Esophagus muscularis mucosa (tissue), 4 donors: ENCODE results near the gene CAMTA1. TPM values are rescaled to one million over a fixed set of nuclear protein-coding genes. Genes with fewer than 3 reads are reported as not detected.

Experiments used
- DNase-seq: peaks from one replicate; pipeline ENCODE4 v3.0.0-alpha.2; 2017; ENCODE audit errors: extremely low spot score
- H3K27ac ChIP-seq, 4 donors: fragments of 200-600 bp; sonication (generic); replicated peaks in 1 of 4; 1 replicate in 3 of 4; 2 replicates in 1 of 4; pipeline ENCODE4 v1.5.1; 2016 to 2019; ENCODE audit warnings: mild to moderate bottlenecking in 1 of 4
- H3K27me3 ChIP-seq, 4 donors: fragments of 200-600 bp; sonication (generic); one replicate each; pipeline versions ENCODE4 v1.5.1 to v1.6.0; 2016 to 2019
- H3K36me3 ChIP-seq, 4 donors: fragments of 200-600 bp; sonication (generic); one replicate each; pipeline ENCODE4 v1.5.1; 2016 to 2019
- H3K4me1 ChIP-seq, 4 donors: fragments of 200-600 bp; sonication (generic); one replicate each; pipeline ENCODE4 v1.5.1; 2016 to 2019
- H3K4me3 ChIP-seq, 4 donors: fragments of 200-600 bp; sonication (generic); 1 replicate in 2 of 4; 2 replicates in 2 of 4; pipeline ENCODE4 v1.5.1; 2016 to 2019; ENCODE audit warnings: mild to moderate bottlenecking in 4 of 4, moderate library complexity in 1 of 4
- H3K9me3 ChIP-seq, 4 donors: fragments of 200-600 bp; sonication (generic); 1 replicate in 3 of 4; 2 replicates in 1 of 4; pipeline ENCODE4 v1.5.1; 2016 to 2019
- CTCF ChIP-seq, 3 experiments: fragments of 200-600 bp in 2 of 3; fragments of 450-650 bp in 1 of 3; sonication (generic) in 2 of 3; IDR thresholded peaks; one replicate each; pipeline ENCODE4 v1.5.1; 2017 to 2019; ENCODE audit warnings: antibody characterized with exemption in 3 of 3, mild to moderate bottlenecking in 2 of 3, moderate library complexity in 1 of 3
- EP300 ChIP-seq: sonication (generic); formaldehyde crosslinking; IDR thresholded peaks from one replicate; pipeline ENCODE4 v1.6.1; 2017; ENCODE audit warnings: antibody characterized with exemption
- POLR2A ChIP-seq: fragments of 450-650 bp; IDR thresholded peaks from one replicate; pipeline ENCODE4 v1.6.1; 2017; ENCODE audit warnings: antibody characterized with exemption, moderate library complexity, mild to moderate bottlenecking, low read depth
- POLR2AphosphoS5 ChIP-seq, 2 donors: sonication (generic); formaldehyde crosslinking; IDR thresholded peaks; one replicate each; pipeline ENCODE4 v1.6.1; 2017; ENCODE audit warnings: antibody characterized with exemption in 2 of 2
- WGBS: methylation state at CpG from one replicate; pipeline ENCODE4 v1.1.5; 2018; 5-methylcytosine and 5-hydroxymethylcytosine counted together
- intact Hi-C: fragments of 100-400 bp; cut with DNase I; formaldehyde crosslinking; loops from one replicate; pipeline ENCODE4 v1.15.1; 2023
- total RNA-seq, 4 donors: library from RNA; depleted of rRNA; stranded (reverse); fragments of >200 nt; gene quantifications; one replicate each; pipeline versions ENCODE4 v1.1.0 to v1.2.1, GENCODE V29; 2016

CAMTA1 gene
- total RNA-seq, 4 donors from 2014 or later = 109 to 226 (median 139) TPM

DNA sequence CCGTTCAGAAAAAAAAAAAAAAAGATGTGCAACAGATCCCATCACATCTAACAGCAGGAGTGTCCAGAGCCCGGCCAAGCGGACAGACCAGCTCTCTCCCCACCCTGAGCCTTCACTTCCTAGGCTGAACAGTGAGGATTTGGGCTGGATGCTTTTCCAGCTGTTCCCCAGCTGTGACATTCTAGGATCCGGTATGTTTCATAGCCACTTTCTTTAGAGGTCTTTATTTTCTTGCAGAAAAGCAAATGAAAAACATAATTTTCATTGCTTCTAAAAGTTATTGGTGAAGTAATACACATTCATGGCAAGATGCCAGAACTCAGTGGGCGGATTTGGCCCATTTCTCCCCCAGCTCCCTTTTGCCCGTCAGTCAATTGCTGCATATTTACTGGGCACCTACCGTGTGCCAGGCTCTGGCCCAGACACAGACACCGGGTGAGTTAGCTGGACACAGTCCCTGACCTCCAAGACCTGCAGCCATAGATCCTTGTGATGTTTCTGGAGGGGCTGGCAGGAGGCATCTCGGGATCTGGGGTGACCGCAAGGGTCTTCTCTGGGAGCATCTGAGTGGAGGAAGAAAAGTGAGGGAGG is 772.1 kb downstream of the CAMTA1 start:
- no peak overlapping the region for H3K27ac ChIP-seq
- peaks cover 0 to 6% (median 0%) of the 10 kb centered on the region in 4 donors for H3K9me3 ChIP-seq
- no peak for DNase-seq
- TF ChIP-seq POLR2AphosphoS5 (IDR thresholded peaks at IDR 0.05) = no peak
- 47% methylated on average over 8 of the region's 10 CpGs for WGBS
- intact Hi-C loops = no loop called here
- no peaks in the 10 kb centered on the region for H3K36me3 ChIP-seq
- peaks cover 0 to 2% (median 0%) of the 10 kb centered on the region in 4 donors for H3K27me3 ChIP-seq
- H3K4me3 ChIP-seq = no peak overlapping the region
- peaks cover 0 to 7% (median 0%) of the 10 kb centered on the region in 4 donors for H3K4me1 ChIP-seq

DNA sequence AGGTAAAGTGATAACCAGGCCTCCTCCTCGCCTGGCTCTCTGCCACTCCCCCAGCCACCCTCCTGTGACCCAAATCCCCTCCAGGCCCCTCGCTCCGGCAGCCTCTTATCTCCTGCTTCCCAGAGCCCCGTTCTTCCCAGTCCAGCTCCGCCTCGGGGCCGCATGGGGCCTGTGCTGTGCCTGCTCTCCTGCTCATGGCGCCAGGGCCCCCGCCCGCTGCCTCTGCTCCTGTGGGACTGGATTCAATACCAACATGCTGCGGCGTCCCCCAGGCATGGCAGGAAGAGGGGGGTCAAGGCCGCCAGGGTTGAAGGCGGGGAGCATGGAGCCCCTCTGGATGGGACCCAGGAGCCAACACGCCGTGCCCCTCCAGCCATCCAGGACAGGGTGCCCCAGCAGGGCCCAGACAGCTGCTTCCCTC is 772.8 kb downstream of the CAMTA1 start:
- intact Hi-C loops = no loop called here
- 83% methylated on average over 14 of the region's 16 CpGs for WGBS
- Histone ChIP-seq H3K4me3 (no peak overlapping the region), H3K4me1 (peaks cover 0 to 7% (median 0%) of the 10 kb centered on the region in 4 donors), H3K27me3 (peaks cover 0 to 2% (median 0%) of the 10 kb centered on the region in 4 donors), H3K27ac (no peak overlapping the region), H3K36me3 (no peaks in the 10 kb centered on the region), H3K9me3 (peaks cover 0 to 6% (median 0%) of the 10 kb centered on the region in 4 donors)
- DNase-seq = no peak
- TF ChIP-seq POLR2A (no peak), CTCF (IDR thresholded peaks at IDR 0.05) (no peak), POLR2AphosphoS5 (IDR thresholded peaks at IDR 0.05) (no peak), EP300 (no peak)

DNA sequence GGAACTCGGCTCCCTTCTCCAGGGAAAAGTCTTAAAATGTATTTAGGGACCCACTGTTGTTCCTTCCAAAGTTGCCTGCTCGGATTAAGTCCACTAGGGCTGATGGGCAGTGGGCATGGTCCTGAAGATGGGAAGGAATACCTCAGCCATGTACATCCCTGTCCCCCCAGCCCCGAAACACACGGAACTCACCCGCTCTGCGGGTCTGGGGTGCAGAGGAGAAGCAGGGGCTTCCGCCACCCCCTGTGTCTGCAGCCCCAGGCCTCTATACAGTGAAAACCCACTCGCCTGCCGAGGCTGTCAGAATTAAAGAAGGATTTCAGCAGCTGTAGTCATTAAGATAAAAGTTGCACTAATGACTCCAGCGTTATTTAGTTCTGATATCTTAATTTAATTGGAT is 773.2 kb downstream of the CAMTA1 start:
- peaks cover 0 to 6% (median 0%) of the 10 kb centered on the region in 4 donors for H3K9me3 ChIP-seq
- H3K27me3 ChIP-seq = peaks cover 0 to 2% (median 0%) of the 10 kb centered on the region in 4 donors
- no peak overlapping the region for H3K27ac ChIP-seq
- no peak for DNase-seq
- 92% methylated on average over 8 of the region's 10 CpGs for WGBS
- peaks cover 0 to 7% (median 0%) of the 10 kb centered on the region in 4 donors for H3K4me1 ChIP-seq
- intact Hi-C loops = no loop called here
- TF ChIP-seq EP300 (no peak), POLR2AphosphoS5 (IDR thresholded peaks at IDR 0.05) (no peak), CTCF (IDR thresholded peaks at IDR 0.05) (no peak), POLR2A (no peak)
- no peak overlapping the region for H3K4me3 ChIP-seq
- H3K36me3 ChIP-seq = no peaks in the 10 kb centered on the region

GRCh38 chr1:7558921-7559869 is 773.9 kb downstream of the CAMTA1 start:
- no peak for DNase-seq
- peaks cover 0 to 2% (median 0%) of the 10 kb centered on the region in 4 donors for H3K27me3 ChIP-seq
- H3K4me1 ChIP-seq = peaks cover 0 to 7% (median 0%) of the 10 kb centered on the region in 4 donors
- H3K9me3 ChIP-seq = peaks cover 0 to 2% (median 0%) of the 10 kb centered on the region in 4 donors
- TF ChIP-seq CTCF (IDR thresholded peaks at IDR 0.05) (no peak), EP300 (no peak), POLR2AphosphoS5 (IDR thresholded peaks at IDR 0.05) (no peak), POLR2A (no peak)
- no peaks in the 10 kb centered on the region for H3K36me3 ChIP-seq
- 87% methylated on average over 22 of the region's 24 CpGs for WGBS
- no peak overlapping the region for H3K27ac ChIP-seq
- intact Hi-C loops = no loop called here
- no peak overlapping the region for H3K4me3 ChIP-seq

DNA sequence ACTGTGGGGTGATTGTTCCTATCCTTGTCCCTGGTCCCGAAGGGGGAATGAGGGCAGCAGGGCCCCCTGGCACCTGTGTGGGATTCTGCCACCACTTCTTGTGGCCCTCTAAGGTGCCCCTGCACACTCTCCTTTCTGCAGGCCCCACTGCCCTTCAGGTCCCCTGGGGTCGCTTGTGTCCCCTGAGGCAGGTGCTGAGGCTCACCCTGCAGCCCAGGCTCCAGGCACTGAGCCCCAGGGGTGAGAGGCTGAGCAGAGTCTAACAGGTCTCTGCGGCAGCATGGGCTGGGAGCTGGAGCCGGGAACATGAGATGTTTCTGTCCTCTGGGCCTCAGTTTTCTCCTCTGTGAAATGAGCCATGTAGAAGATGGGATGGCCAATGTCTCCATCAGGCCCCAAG is 774.9 kb downstream of the CAMTA1 start:
- H3K27ac ChIP-seq = no peak overlapping the region
- TF ChIP-seq POLR2AphosphoS5 (IDR thresholded peaks at IDR 0.05) = no peak
- TF ChIP-seq EP300 = no peak
- no peak for TF ChIP-seq POLR2A
- TF ChIP-seq CTCF (IDR thresholded peaks at IDR 0.05) = no peak
- intact Hi-C loops = no loop called here
- no peaks in the 10 kb centered on the region for H3K36me3 ChIP-seq
- no peaks in the 10 kb centered on the region for H3K9me3 ChIP-seq
- no peak for DNase-seq
- no peak overlapping the region for H3K4me3 ChIP-seq
- peaks cover 0 to 3% (median 0%) of the 10 kb centered on the region in 4 donors for H3K4me1 ChIP-seq
- WGBS = 100% methylated on average over 4 of the region's 4 CpGs
- H3K27me3 ChIP-seq = peaks cover 0 to 2% (median 0%) of the 10 kb centered on the region in 4 donors
